GM23338 (cell line): ENCODE measurements around the gene OTOR.

Experiments used
- CREB1 ChIP-seq: fragments of 250-450 bp; sonication (Bioruptor Pico); IDR thresholded peaks from 2 replicates; pipeline ENCODE4 v1.5.0; 2020; ENCODE audit warnings: low read depth, mild to moderate bottlenecking, moderate library complexity
- EZH2 ChIP-seq: fragments of 200-600 bp; sonication (generic); IDR thresholded peaks from one replicate; pipeline ENCODE4 v1.8.0; 2017; ENCODE audit warnings: antibody characterized with exemption, mild to moderate bottlenecking, low read depth; ENCODE audit not compliant: unreplicated experiment
- EZH2phosphoT487 ChIP-seq: fragments of 200-600 bp; sonication (generic); IDR thresholded peaks from one replicate; pipeline ENCODE4 v1.8.1; 2018; ENCODE audit warnings: antibody characterized with exemption; ENCODE audit not compliant: unreplicated experiment
- NANOG ChIP-seq: IDR thresholded peaks from 2 replicates; pipeline ENCODE4 v1.6.1; 2016; ENCODE audit warnings: antibody characterized with exemption, borderline replicate concordance
- POLR2AphosphoS5 ChIP-seq: IDR thresholded peaks from 2 replicates; pipeline ENCODE4 v1.6.1; 2016; ENCODE audit warnings: antibody characterized with exemption, low read depth
- STAT1 ChIP-seq: IDR thresholded peaks from one replicate; pipeline ENCODE4 v1.6.1; 2016; ENCODE audit warnings: antibody characterized with exemption; ENCODE audit not compliant: unreplicated experiment
- ZNF114 ChIP-seq: fragments of 250-450 bp; sonication (Bioruptor Pico); IDR thresholded peaks from 2 replicates; pipeline ENCODE4 v1.5.0; 2020; ENCODE audit warnings: mild to moderate bottlenecking, moderate library complexity
- ZNF331 ChIP-seq: fragments of 250-450 bp; sonication (Bioruptor Pico); IDR thresholded peaks from 2 replicates; pipeline ENCODE4 v1.5.0; 2020; ENCODE audit warnings: low read depth, mild to moderate bottlenecking, moderate library complexity
- TF ChIP-seq, protein P1 (sequence below), 2 experiments: fragments of 200-600 bp in 1 of 2; sonication (generic) in 1 of 2; conservative IDR thresholded peaks; 2 replicates each; pipeline versions ENCODE4 v1.5.1 to v1.6.1; 2016 to 2017; ENCODE audit warnings: antibody characterized with exemption in 2 of 2, low read depth in 2 of 2, mild to moderate bottlenecking in 2 of 2, moderate library complexity in 1 of 2
- TF ChIP-seq, protein P2 (sequence below): IDR thresholded peaks from one replicate; pipeline ENCODE4 v1.6.1; 2018; ENCODE audit warnings: antibody characterized with exemption; ENCODE audit not compliant: unreplicated experiment
- TF ChIP-seq, protein P3 (sequence below): IDR thresholded peaks from 2 replicates; pipeline ENCODE4 v1.6.1; 2016; ENCODE audit warnings: antibody characterized with exemption
- TF ChIP-seq, protein P4 (sequence below): fragments of 250-450 bp; sonication (Bioruptor Pico); IDR thresholded peaks from 2 replicates; pipeline ENCODE4 v1.5.0; 2020; ENCODE audit warnings: mild to moderate bottlenecking, moderate library complexity

DNA sequence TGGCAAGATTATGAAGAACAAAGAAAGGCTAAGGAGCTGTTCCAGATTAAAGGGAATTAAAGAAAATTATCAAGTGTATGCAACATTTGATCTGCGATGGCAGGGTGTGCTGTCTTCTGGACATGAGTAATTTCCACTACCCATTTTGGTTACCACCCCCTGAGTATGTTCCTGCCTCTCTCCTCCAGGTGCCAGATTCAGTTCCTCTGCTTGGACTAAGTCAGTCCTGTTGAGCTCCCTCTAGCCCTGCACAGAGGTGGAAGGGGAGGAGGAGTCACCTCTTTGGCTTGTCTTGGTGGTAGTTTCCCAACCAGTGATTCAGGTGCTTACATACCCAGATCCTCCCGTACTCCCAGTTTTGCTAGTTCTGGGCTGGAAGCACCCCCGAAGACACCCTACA, 40.5 kb upstream of the OTOR start:
- TF ChIP-seq CREB1 (CRISPR knock-in tag) (no peak), EZH2 (no peak), ZNF114 (CRISPR knock-in tag) (no peak), ZNF331 (no peak), POLR2AphosphoS5 (no peak), EZH2phosphoT487 (no peak), NANOG (no peak), STAT1 (no peak)
- TF ChIP-seq, protein P1, sequence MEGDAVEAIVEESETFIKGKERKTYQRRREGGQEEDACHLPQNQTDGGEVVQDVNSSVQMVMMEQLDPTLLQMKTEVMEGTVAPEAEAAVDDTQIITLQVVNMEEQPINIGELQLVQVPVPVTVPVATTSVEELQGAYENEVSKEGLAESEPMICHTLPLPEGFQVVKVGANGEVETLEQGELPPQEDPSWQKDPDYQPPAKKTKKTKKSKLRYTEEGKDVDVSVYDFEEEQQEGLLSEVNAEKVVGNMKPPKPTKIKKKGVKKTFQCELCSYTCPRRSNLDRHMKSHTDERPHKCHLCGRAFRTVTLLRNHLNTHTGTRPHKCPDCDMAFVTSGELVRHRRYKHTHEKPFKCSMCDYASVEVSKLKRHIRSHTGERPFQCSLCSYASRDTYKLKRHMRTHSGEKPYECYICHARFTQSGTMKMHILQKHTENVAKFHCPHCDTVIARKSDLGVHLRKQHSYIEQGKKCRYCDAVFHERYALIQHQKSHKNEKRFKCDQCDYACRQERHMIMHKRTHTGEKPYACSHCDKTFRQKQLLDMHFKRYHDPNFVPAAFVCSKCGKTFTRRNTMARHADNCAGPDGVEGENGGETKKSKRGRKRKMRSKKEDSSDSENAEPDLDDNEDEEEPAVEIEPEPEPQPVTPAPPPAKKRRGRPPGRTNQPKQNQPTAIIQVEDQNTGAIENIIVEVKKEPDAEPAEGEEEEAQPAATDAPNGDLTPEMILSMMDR (conservative IDR thresholded peaks at IDR 0.05; ENCODE audit: low read depth in 2 of 2), result no peak
- TF ChIP-seq, protein P2, sequence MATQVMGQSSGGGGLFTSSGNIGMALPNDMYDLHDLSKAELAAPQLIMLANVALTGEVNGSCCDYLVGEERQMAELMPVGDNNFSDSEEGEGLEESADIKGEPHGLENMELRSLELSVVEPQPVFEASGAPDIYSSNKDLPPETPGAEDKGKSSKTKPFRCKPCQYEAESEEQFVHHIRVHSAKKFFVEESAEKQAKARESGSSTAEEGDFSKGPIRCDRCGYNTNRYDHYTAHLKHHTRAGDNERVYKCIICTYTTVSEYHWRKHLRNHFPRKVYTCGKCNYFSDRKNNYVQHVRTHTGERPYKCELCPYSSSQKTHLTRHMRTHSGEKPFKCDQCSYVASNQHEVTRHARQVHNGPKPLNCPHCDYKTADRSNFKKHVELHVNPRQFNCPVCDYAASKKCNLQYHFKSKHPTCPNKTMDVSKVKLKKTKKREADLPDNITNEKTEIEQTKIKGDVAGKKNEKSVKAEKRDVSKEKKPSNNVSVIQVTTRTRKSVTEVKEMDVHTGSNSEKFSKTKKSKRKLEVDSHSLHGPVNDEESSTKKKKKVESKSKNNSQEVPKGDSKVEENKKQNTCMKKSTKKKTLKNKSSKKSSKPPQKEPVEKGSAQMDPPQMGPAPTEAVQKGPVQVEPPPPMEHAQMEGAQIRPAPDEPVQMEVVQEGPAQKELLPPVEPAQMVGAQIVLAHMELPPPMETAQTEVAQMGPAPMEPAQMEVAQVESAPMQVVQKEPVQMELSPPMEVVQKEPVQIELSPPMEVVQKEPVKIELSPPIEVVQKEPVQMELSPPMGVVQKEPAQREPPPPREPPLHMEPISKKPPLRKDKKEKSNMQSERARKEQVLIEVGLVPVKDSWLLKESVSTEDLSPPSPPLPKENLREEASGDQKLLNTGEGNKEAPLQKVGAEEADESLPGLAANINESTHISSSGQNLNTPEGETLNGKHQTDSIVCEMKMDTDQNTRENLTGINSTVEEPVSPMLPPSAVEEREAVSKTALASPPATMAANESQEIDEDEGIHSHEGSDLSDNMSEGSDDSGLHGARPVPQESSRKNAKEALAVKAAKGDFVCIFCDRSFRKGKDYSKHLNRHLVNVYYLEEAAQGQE, result no peak
- TF ChIP-seq, protein P3, sequence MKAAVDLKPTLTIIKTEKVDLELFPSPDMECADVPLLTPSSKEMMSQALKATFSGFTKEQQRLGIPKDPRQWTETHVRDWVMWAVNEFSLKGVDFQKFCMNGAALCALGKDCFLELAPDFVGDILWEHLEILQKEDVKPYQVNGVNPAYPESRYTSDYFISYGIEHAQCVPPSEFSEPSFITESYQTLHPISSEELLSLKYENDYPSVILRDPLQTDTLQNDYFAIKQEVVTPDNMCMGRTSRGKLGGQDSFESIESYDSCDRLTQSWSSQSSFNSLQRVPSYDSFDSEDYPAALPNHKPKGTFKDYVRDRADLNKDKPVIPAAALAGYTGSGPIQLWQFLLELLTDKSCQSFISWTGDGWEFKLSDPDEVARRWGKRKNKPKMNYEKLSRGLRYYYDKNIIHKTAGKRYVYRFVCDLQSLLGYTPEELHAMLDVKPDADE, result no peak
- TF ChIP-seq, protein P4, sequence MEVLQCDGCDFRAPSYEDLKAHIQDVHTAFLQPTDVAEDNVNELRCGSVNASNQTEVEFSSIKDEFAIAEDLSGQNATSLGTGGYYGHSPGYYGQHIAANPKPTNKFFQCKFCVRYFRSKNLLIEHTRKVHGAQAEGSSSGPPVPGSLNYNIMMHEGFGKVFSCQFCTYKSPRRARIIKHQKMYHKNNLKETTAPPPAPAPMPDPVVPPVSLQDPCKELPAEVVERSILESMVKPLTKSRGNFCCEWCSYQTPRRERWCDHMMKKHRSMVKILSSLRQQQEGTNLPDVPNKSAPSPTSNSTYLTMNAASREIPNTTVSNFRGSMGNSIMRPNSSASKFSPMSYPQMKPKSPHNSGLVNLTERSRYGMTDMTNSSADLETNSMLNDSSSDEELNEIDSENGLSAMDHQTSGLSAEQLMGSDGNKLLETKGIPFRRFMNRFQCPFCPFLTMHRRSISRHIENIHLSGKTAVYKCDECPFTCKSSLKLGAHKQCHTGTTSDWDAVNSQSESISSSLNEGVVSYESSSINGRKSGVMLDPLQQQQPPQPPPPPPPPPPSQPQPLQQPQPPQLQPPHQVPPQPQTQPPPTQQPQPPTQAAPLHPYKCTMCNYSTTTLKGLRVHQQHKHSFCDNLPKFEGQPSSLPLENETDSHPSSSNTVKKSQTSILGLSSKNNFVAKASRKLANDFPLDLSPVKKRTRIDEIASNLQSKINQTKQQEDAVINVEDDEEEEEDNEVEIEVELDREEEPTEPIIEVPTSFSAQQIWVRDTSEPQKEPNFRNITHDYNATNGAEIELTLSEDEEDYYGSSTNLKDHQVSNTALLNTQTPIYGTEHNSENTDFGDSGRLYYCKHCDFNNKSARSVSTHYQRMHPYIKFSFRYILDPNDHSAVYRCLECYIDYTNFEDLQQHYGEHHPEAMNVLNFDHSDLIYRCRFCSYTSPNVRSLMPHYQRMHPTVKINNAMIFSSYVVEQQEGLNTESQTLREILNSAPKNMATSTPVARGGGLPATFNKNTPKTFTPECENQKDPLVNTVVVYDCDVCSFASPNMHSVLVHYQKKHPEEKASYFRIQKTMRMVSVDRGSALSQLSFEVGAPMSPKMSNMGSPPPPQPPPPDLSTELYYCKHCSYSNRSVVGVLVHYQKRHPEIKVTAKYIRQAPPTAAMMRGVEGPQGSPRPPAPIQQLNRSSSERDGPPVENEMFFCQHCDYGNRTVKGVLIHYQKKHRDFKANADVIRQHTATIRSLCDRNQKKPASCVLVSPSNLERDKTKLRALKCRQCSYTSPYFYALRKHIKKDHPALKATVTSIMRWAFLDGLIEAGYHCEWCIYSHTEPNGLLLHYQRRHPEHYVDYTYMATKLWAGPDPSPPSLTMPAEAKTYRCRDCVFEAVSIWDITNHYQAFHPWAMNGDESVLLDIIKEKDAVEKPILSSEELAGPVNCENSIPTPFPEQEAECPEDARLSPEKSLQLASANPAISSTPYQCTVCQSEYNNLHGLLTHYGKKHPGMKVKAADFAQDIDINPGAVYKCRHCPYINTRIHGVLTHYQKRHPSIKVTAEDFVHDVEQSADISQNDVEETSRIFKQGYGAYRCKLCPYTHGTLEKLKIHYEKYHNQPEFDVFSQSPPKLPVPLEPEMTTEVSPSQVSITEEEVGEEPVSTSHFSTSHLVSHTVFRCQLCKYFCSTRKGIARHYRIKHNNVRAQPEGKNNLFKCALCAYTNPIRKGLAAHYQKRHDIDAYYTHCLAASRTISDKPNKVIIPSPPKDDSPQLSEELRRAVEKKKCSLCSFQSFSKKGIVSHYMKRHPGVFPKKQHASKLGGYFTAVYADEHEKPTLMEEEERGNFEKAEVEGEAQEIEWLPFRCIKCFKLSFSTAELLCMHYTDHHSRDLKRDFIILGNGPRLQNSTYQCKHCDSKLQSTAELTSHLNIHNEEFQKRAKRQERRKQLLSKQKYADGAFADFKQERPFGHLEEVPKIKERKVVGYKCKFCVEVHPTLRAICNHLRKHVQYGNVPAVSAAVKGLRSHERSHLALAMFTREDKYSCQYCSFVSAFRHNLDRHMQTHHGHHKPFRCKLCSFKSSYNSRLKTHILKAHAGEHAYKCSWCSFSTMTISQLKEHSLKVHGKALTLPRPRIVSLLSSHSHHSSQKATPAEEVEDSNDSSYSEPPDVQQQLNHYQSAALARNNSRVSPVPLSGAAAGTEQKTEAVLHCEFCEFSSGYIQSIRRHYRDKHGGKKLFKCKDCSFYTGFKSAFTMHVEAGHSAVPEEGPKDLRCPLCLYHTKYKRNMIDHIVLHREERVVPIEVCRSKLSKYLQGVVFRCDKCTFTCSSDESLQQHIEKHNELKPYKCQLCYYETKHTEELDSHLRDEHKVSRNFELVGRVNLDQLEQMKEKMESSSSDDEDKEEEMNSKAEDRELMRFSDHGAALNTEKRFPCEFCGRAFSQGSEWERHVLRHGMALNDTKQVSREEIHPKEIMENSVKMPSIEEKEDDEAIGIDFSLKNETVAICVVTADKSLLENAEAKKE (CRISPR knock-in tag), result no peak
